ENCODE results near the gene CNTNAP5. TPM values are rescaled to one million over a fixed set of nuclear protein-coding genes. Genes with fewer than 3 reads are reported as not detected.

Gene CNTNAP5
- total and polyA plus RNA-seq, 2 donors (not counting 1 experiment from before 2014, with no cell fraction given), result not detected

DNA sequence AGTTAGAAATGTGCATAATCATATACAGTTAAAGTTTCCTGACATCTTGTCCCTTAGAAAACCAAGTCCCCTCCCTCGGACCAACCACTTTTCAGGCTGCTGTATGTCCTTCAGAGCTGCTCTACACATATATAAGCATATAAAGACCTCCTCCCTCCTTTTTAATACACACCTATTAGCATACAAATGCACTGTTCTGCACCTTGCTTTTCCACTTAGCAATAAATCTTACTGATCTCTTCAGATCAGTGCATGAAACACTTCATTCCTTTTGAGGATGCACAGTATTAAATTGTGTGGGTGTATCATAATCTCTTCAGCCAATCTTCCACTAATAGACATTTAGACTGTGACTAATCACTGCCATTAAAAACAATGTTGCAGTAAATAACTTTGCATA, 79.8 kb downstream of the CNTNAP5 start:
- DNase-seq, result no peak
- Mint-ChIP-seq H3K27me3 (no peaks in the 10 kb centered on the region), H3K4me3 (no peak overlapping the region), H3K9me3 (ENCODE audit: insufficient read depth) (peaks cover 2% of the 10 kb centered on the region), H3K4me1 (no peaks in the 10 kb centered on the region), H3K27ac (no peak overlapping the region)
- WGBS (ENCODE audit: insufficient coverage), result 77% methylated on average over 1 of the region's 1 CpG
- Histone ChIP-seq H3K27ac (ENCODE audit: low read length in 2 of 2) (no peak overlapping the region), H4K20me1 (ENCODE audit: control insufficient read depth, insufficient read depth, low read length, poor library complexity, severe bottlenecking) (no peaks in the 10 kb centered on the region), H3K4me2 (replicated peaks; ENCODE audit: low read depth, low read length, poor library complexity, severe bottlenecking) (no peak overlapping the region), H2AFZ (ENCODE audit: insufficient read depth, low read depth, low read length, poor library complexity, severe bottlenecking) (no peak overlapping the region), H3K9ac (ENCODE audit: low read length) (no peak overlapping the region), H3K4me3 (ENCODE audit: control extremely low read depth in 1 of 5, extremely low read depth in 1 of 5, insufficient read depth in 1 of 5, low read depth in 2 of 5, low read length in 4 of 5) (no peak overlapping the region), H3K9me3 (ENCODE audit: control extremely low read depth in 1 of 3, control insufficient read depth in 2 of 3, insufficient read depth in 1 of 3, low read length in 2 of 3) (peaks cover 0 to 8% (median 0%) of the 10 kb centered on the region in 3 donors), H3K36me3 (replicated peaks in 1 of 2; ENCODE audit: control extremely low read depth in 1 of 2, control insufficient read depth in 1 of 2, extremely low read depth in 1 of 2, insufficient read depth in 2 of 2, low read length in 1 of 2) (no peaks in the 10 kb centered on the region), H3K4me1 (ENCODE audit: control insufficient read depth in 2 of 2, insufficient read depth in 2 of 2, low read length in 2 of 2) (no peaks in the 10 kb centered on the region), H3K79me2 (ENCODE audit: control insufficient read depth, insufficient read depth, low read length) (no peaks in the 10 kb centered on the region), H3K27me3 (replicated peaks in 1 of 4; ENCODE audit: control extremely low read depth in 1 of 4, control insufficient read depth in 3 of 4, insufficient read depth in 4 of 4, low read length in 3 of 4) (no peaks in the 10 kb centered on the region)
- intact Hi-C loops (cut with micrococcal nuclease), result no loop called here
- ChIA-PET POLR2A (no interaction called here), CTCF (no interaction called here)
- ATAC-seq (ENCODE audit: low read depth), result no peak
- TF ChIP-seq EZH2 (IDR thresholded peaks at IDR 0.05; ENCODE audit: borderline replicate concordance, insufficient read depth, low read depth, low read length, poor library complexity, severe bottlenecking), result no peak
- TF ChIP-seq, protein P1, sequence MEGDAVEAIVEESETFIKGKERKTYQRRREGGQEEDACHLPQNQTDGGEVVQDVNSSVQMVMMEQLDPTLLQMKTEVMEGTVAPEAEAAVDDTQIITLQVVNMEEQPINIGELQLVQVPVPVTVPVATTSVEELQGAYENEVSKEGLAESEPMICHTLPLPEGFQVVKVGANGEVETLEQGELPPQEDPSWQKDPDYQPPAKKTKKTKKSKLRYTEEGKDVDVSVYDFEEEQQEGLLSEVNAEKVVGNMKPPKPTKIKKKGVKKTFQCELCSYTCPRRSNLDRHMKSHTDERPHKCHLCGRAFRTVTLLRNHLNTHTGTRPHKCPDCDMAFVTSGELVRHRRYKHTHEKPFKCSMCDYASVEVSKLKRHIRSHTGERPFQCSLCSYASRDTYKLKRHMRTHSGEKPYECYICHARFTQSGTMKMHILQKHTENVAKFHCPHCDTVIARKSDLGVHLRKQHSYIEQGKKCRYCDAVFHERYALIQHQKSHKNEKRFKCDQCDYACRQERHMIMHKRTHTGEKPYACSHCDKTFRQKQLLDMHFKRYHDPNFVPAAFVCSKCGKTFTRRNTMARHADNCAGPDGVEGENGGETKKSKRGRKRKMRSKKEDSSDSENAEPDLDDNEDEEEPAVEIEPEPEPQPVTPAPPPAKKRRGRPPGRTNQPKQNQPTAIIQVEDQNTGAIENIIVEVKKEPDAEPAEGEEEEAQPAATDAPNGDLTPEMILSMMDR (IDR thresholded peaks at IDR 0.05), result no peak

DNA sequence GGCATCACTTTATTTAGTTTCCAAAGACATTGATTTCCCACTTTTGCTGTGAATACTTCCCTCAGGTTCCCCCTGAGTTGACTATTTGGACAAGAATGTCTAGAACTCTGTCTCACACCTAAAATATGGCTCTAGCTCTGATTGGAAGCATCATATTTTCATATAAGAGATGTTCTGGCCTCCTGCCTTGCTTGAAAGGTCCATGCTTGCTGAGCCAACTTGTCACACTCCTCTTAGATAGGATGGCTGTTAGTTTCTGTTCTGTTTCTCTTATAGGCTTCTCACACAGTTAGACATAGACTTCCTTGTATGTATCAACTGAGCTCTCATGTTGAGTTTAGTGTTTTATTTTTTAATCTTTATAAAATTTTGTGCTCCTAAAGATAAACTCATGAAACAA, 87.1 kb downstream of the CNTNAP5 start:
- Histone ChIP-seq H3K27me3 (replicated peaks in 1 of 4; ENCODE audit: control extremely low read depth in 1 of 4, control insufficient read depth in 3 of 4, insufficient read depth in 4 of 4, low read length in 3 of 4) (no peaks in the 10 kb centered on the region), H2AFZ (ENCODE audit: insufficient read depth, low read depth, low read length, poor library complexity, severe bottlenecking) (no peak overlapping the region), H3K79me2 (ENCODE audit: control insufficient read depth, insufficient read depth, low read length) (no peaks in the 10 kb centered on the region), H3K4me3 (ENCODE audit: control extremely low read depth in 1 of 5, extremely low read depth in 1 of 5, insufficient read depth in 1 of 5, low read depth in 2 of 5, low read length in 4 of 5) (no peak overlapping the region), H3K9ac (ENCODE audit: low read length) (no peak overlapping the region), H3K9me3 (ENCODE audit: control extremely low read depth in 1 of 3, control insufficient read depth in 2 of 3, insufficient read depth in 1 of 3, low read length in 2 of 3) (peaks cover 0 to 8% (median 0%) of the 10 kb centered on the region in 3 donors), H4K20me1 (ENCODE audit: control insufficient read depth, insufficient read depth, low read length, poor library complexity, severe bottlenecking) (no peaks in the 10 kb centered on the region), H3K4me2 (replicated peaks; ENCODE audit: low read depth, low read length, poor library complexity, severe bottlenecking) (no peak overlapping the region), H3K4me1 (ENCODE audit: control insufficient read depth in 2 of 2, insufficient read depth in 2 of 2, low read length in 2 of 2) (no peaks in the 10 kb centered on the region), H3K36me3 (replicated peaks in 1 of 2; ENCODE audit: control extremely low read depth in 1 of 2, control insufficient read depth in 1 of 2, extremely low read depth in 1 of 2, insufficient read depth in 2 of 2, low read length in 1 of 2) (no peaks in the 10 kb centered on the region), H3K27ac (ENCODE audit: low read length in 2 of 2) (no peak overlapping the region)
- DNase-seq (no peak), ATAC-seq (ENCODE audit: low read depth) (no peak)
- CTCF ChIA-PET, result no interaction called here
- TF ChIP-seq, protein P1 (IDR thresholded peaks at IDR 0.05), result no peak
- TF ChIP-seq EZH2 (IDR thresholded peaks at IDR 0.05; ENCODE audit: borderline replicate concordance, insufficient read depth, low read depth, low read length, poor library complexity, severe bottlenecking), result no peak
- Mint-ChIP-seq H3K4me3 (no peak overlapping the region), H3K4me1 (no peaks in the 10 kb centered on the region), H3K27ac (no peak overlapping the region), H3K27me3 (no peaks in the 10 kb centered on the region), H3K9me3 (ENCODE audit: insufficient read depth) (peaks cover 2% of the 10 kb centered on the region)
- intact Hi-C loops (cut with micrococcal nuclease), result no loop called here
- POLR2A ChIA-PET, result no interaction called here
